BE2C (cell line): Measurements from ENCODE around the gene ENO2. TPM values are rescaled to one million over a fixed set of nuclear protein-coding genes. Genes with fewer than 3 reads are reported as not detected.
"Not testable (repeated sequence)": the region's sequence is repeated elsewhere in the genome, so short reads cannot be mapped to it uniquely, and the experiment has no call there.

ENCODE experiments used
- DNase-seq: peaks from one replicate; pipeline ENCODE4 v3.0.0-alpha.2; 2020
- H3K27me3 ChIP-seq: fragments of 250-450 bp; sonication (Bioruptor Pico); 2 replicates; pipeline ENCODE4 v1.5.1; 2020; ENCODE audit warnings: mild to moderate bottlenecking
- H3K36me3 ChIP-seq: fragments of 250-450 bp; sonication (Bioruptor Pico); 2 replicates; pipeline ENCODE4 v1.5.1; 2020; ENCODE audit warnings: mild to moderate bottlenecking
- H3K4me1 ChIP-seq: fragments of 250-450 bp; sonication (Bioruptor Pico); 2 replicates; pipeline ENCODE4 v1.5.1; 2020
- H3K4me3 ChIP-seq: 2 replicates; pipeline ENCODE4 v1.5.1; 2011; ENCODE audit warnings: low read depth, low read length
- H3K9me3 ChIP-seq: fragments of 250-450 bp; sonication (Bioruptor Pico); 2 replicates; pipeline ENCODE4 v1.5.1; 2020
- CTCF ChIP-seq: IDR thresholded peaks from 2 replicates; pipeline ENCODE4 v1.5.1; 2012; ENCODE audit warnings: mild to moderate bottlenecking, low read depth, low read length
- polyA plus RNA-seq: library from polyadenylated mRNA; unstranded; fragments of >200 nt; gene quantifications from one replicate; pipeline ENCODE4 v1.2.1, GENCODE V29; 2012; ENCODE audit warnings: low read depth, missing spikeins; ENCODE audit not compliant: insufficient read length, insufficient read depth

The ENO2 gene
- polyA plus RNA-seq: 443 TPM

- Histone ChIP-seq H3K9me3 (no peaks in the 10 kb centered on the region), H3K27me3 (no peaks in the 10 kb centered on the region), H3K4me3 (peak within 1 kb of the TSS; percentile 90), H3K4me1 (peaks cover 3% of the 10 kb centered on the region; the same call in 1 of the 2 replicates), H3K36me3 (peaks cover 21% of the 10 kb centered on the region)
- peak; percentile 85 for DNase-seq
- no peak for TF ChIP-seq CTCF
Measured at GRCh38 chr12:6914246-6914946, at the start of gene ENO2. Gene ENO2, plus strand, starts transcription at chr12:6914580. Its CDS starts 1,253 bp downstream, at chr12:6915833.

- peaks cover 14% of the 10 kb centered on the region for H3K4me1 ChIP-seq
- not testable (repeated sequence) for H3K27me3 ChIP-seq, DNase-seq, H3K4me3 ChIP-seq, H3K9me3 ChIP-seq
- peaks cover 62% of the 10 kb centered on the region for H3K36me3 ChIP-seq
Measured at GRCh38 chr12:6865307-6865706, 49.1 kb upstream of the ENO2 start.

- DNase-seq: no peak
- TF ChIP-seq CTCF: no peak
- Histone ChIP-seq H3K4me1 (peaks cover 14% of the 10 kb centered on the region), H3K9me3 (no peaks in the 10 kb centered on the region), H3K27me3 (no peaks in the 10 kb centered on the region), H3K36me3 (peaks cover 64% of the 10 kb centered on the region), H3K4me3 (peak overlapping the region; percentile 99)
Measured at GRCh38 chr12:6866163-6866919, 48.0 kb upstream of the ENO2 start.

GRCh38 chr12:6866920-6867412 is 47.4 kb upstream of the ENO2 start:
- Histone ChIP-seq H3K27me3 (no peaks in the 10 kb centered on the region), H3K9me3 (no peaks in the 10 kb centered on the region), H3K4me3 (peak overlapping the region; percentile 99), H3K36me3 (peaks cover 65% of the 10 kb centered on the region), H3K4me1 (peaks cover 14% of the 10 kb centered on the region)
- no peak for DNase-seq
- TF ChIP-seq CTCF: no peak

GRCh38 chr12:6867413-6868210 is 46.8 kb upstream of the ENO2 start, which contains the start of gene TPI1:
Gene TPI1, plus strand, starts transcription at chr12:6867531. Its CDS starts 36 bp downstream, at chr12:6867567.
- TF ChIP-seq CTCF: no peak
- peaks cover 14% of the 10 kb centered on the region for H3K4me1 ChIP-seq
- peak; percentile 88 for DNase-seq
- no peaks in the 10 kb centered on the region for H3K27me3 ChIP-seq
- peaks cover 62% of the 10 kb centered on the region for H3K36me3 ChIP-seq
- no peaks in the 10 kb centered on the region for H3K9me3 ChIP-seq
- peak within 1 kb of the TSS; percentile 99 for H3K4me3 ChIP-seq
